Fibroblast of skin of left biceps (primary cell): ENCODE measurements around the gene PHACTR1.
A peak's percentile ranks its signal among the peaks of the same experiment; 100 is the strongest.
"Not testable (repeated sequence)": the region's sequence is repeated elsewhere in the genome, so short reads cannot be mapped to it uniquely, and the experiment has no call there.

Source experiments
- DNase-seq, 2 experiments: peaks; one replicate each; pipeline ENCODE4 v3.0.0-alpha.2; 2013; ENCODE audit warnings: low read depth in 2 of 2

PHACTR1 gene

GRCh38 chr6:13101985-13102384, 385.4 kb downstream of the PHACTR1 start:
- no peak for DNase-seq

- DNase-seq: no peak
Measured at GRCh38 chr6:13103169-13103568, 386.6 kb downstream of the PHACTR1 start.

- no peak for DNase-seq
Measured at GRCh38 chr6:13105139-13105538, 388.6 kb downstream of the PHACTR1 start.

GRCh38 chr6:13112921-13113320, 396.4 kb downstream of the PHACTR1 start:
- no peak for DNase-seq

- no peak for DNase-seq
Measured at GRCh38 chr6:13113376-13113775, 396.8 kb downstream of the PHACTR1 start.

- no peak for DNase-seq
Measured at GRCh38 chr6:13113981-13114593, 397.5 kb downstream of the PHACTR1 start.

- no peak for DNase-seq
Measured at GRCh38 chr6:13116155-13116554, 399.6 kb downstream of the PHACTR1 start.

GRCh38 chr6:13117570-13117969, 401.0 kb downstream of the PHACTR1 start:
- no peak for DNase-seq

GRCh38 chr6:13119549-13119948, 403.0 kb downstream of the PHACTR1 start:
- DNase-seq: no peak

- DNase-seq: no peak
Measured at GRCh38 chr6:13120483-13121482, 404.2 kb downstream of the PHACTR1 start.

- peak; percentile 5 to 26 for DNase-seq
Measured at GRCh38 chr6:13124131-13124530, 407.6 kb downstream of the PHACTR1 start.

GRCh38 chr6:13125841-13126240, 409.3 kb downstream of the PHACTR1 start:
- DNase-seq: no peak

- no peak for DNase-seq
Measured at GRCh38 chr6:13131935-13132661, 415.5 kb downstream of the PHACTR1 start.

- not testable (repeated sequence) for DNase-seq
Measured at GRCh38 chr6:13133894-13134293, 417.3 kb downstream of the PHACTR1 start.

- DNase-seq: no peak
Measured at GRCh38 chr6:13135152-13135551, 418.6 kb downstream of the PHACTR1 start.

GRCh38 chr6:13139119-13139518, 422.6 kb downstream of the PHACTR1 start:
- no peak for DNase-seq

- no peak for DNase-seq
Measured at GRCh38 chr6:13140980-13141379, 424.4 kb downstream of the PHACTR1 start.

GRCh38 chr6:13141387-13141786, 424.8 kb downstream of the PHACTR1 start:
- no peak for DNase-seq

GRCh38 chr6:13142611-13143010, 426.0 kb downstream of the PHACTR1 start:
- no peak for DNase-seq

- no peak for DNase-seq
Measured at GRCh38 chr6:13146442-13146841, 429.9 kb downstream of the PHACTR1 start.

GRCh38 chr6:13147376-13147775, 430.8 kb downstream of the PHACTR1 start:
- no peak for DNase-seq

GRCh38 chr6:13147782-13148181, 431.2 kb downstream of the PHACTR1 start:
- DNase-seq: no peak
